IMR-90 (cell line): ENCODE data around the gene PSMB3.

Experiments
- CEBPB ChIP-seq: IDR thresholded peaks from 2 replicates; pipeline ENCODE4 v1.6.1; 2012; ENCODE audit warnings: low read depth, low read length, improper control_type of control experiment
- CTCF ChIP-seq: conservative IDR thresholded peaks from 2 replicates; pipeline ENCODE4 v1.5.1; 2012; ENCODE audit warnings: mild to moderate bottlenecking, low read depth, low read length, improper control_type of control experiment
- MAZ ChIP-seq: IDR thresholded peaks from 2 replicates; pipeline ENCODE4 v1.6.1; 2012; ENCODE audit warnings: low read depth, mild to moderate bottlenecking, low read length, improper control_type of control experiment, moderate library complexity, borderline replicate concordance
- RCOR1 ChIP-seq: IDR thresholded peaks from 2 replicates; pipeline ENCODE4 v1.6.1; 2012; ENCODE audit warnings: mild to moderate bottlenecking, low read length, improper control_type of control experiment; ENCODE audit not compliant: insufficient replicate concordance
- RFX5 ChIP-seq: IDR thresholded peaks from 2 replicates; pipeline ENCODE4 v1.8.0; 2012; ENCODE audit warnings: low read depth, mild to moderate bottlenecking, low read length, moderate library complexity
- USF2 ChIP-seq: fragments of 150-350 bp; IDR thresholded peaks from 2 replicates; pipeline ENCODE4 v1.6.1; 2017; ENCODE audit warnings: mild to moderate bottlenecking, antibody characterized with exemption, low read length, low read depth

GRCh38 chr17:38732376-38733281, 19.9 kb upstream of the PSMB3 start:
- TF ChIP-seq RFX5 (no peak), CTCF (no peak), MAZ (no peak), RCOR1 (no peak), USF2 (no peak), CEBPB (no peak)
